ENCODE results near the gene KRTAP9-6.
"Not testable (repeated sequence)": the region's sequence is repeated elsewhere in the genome, so short reads cannot be mapped to it uniquely, and the experiment has no call there.

Gene KRTAP9-6

GRCh38 chr17:41271858-41272257 lies 6.7 kb downstream of the KRTAP9-6 start:
- DNase-seq: no peak

- DNase-seq: not testable (repeated sequence)
Measured at GRCh38 chr17:41275648-41276190, 10.5 kb downstream of the KRTAP9-6 start, which contains the start of gene KRTAP9-7. TSS of gene KRTAP9-7 (plus strand) at chr17:41275698. CDS start at chr17:41275698, 0 bp downstream.

- no peak for DNase-seq
Measured at GRCh38 chr17:41278176-41278955, 13.2 kb downstream of the KRTAP9-6 start.

- DNase-seq: no peak
Measured at GRCh38 chr17:41284043-41284442, 18.9 kb downstream of the KRTAP9-6 start.

GRCh38 chr17:41284546-41284945 lies 19.4 kb downstream of the KRTAP9-6 start:
- DNase-seq: no peak

- no peak for DNase-seq
Measured at GRCh38 chr17:41287050-41287449, 21.9 kb downstream of the KRTAP9-6 start.

GRCh38 chr17:41294016-41294415 lies 28.8 kb downstream of the KRTAP9-6 start:
- DNase-seq: no peak

- DNase-seq: no peak
Measured at GRCh38 chr17:41296846-41297245, 31.7 kb downstream of the KRTAP9-6 start.

- DNase-seq: no peak
Measured at GRCh38 chr17:41298458-41299135, 33.4 kb downstream of the KRTAP9-6 start.

GRCh38 chr17:41301204-41301790 lies 36.1 kb downstream of the KRTAP9-6 start:
- DNase-seq: no peak

GRCh38 chr17:41301916-41302901 lies 37.0 kb downstream of the KRTAP9-6 start, which contains the start of gene KRTAP29-1:
TSS of gene KRTAP29-1 (minus strand) at chr17:41302851. CDS start at chr17:41302851, 0 bp downstream.
- DNase-seq: no peak

- DNase-seq: no peak
Measured at GRCh38 chr17:41302981-41303380, 37.8 kb downstream of the KRTAP9-6 start.

GRCh38 chr17:41304091-41304490 lies 38.9 kb downstream of the KRTAP9-6 start:
- no peak for DNase-seq

GRCh38 chr17:41307647-41308046 lies 42.5 kb downstream of the KRTAP9-6 start:
- no peak for DNase-seq

GRCh38 chr17:41308251-41308917 lies 43.2 kb downstream of the KRTAP9-6 start:
- DNase-seq: peak; percentile 77

- DNase-seq: peak; percentile 56
Measured at GRCh38 chr17:41308918-41309359, 43.8 kb downstream of the KRTAP9-6 start, which contains the start of gene KRTAP16-1. TSS of gene KRTAP16-1 (minus strand) at chr17:41309309. CDS start at chr17:41309253, 56 bp downstream.

GRCh38 chr17:41311111-41311510 lies 45.9 kb downstream of the KRTAP9-6 start:
- DNase-seq: no peak

- DNase-seq: no peak
Measured at GRCh38 chr17:41315204-41315794, 50.1 kb downstream of the KRTAP9-6 start, which contains the start of gene KRTAP17-1. TSS of gene KRTAP17-1 (minus strand) at chr17:41315710. CDS start at chr17:41315650, 60 bp downstream.
